K562 (cell line): ENCODE data around the gene PLK1. TPM values are rescaled to one million over a fixed set of nuclear protein-coding genes. Genes with fewer than 3 reads are reported as not detected.

Experiments used
- FIP1L1 ChIP-seq: fragments of 200-400 bp; formaldehyde crosslinking; IDR thresholded peaks from 2 replicates; pipeline ENCODE4 v1.6.1; 2018; ENCODE audit warnings: mild to moderate bottlenecking, low read depth, low read length; ENCODE audit not compliant: poor library complexity, severe bottlenecking
- MGA ChIP-seq: fragments of 450-650 bp; IDR thresholded peaks from 2 replicates; pipeline ENCODE4 v1.6.1; 2016; ENCODE audit warnings: mild to moderate bottlenecking, moderate library complexity
- STAT6 ChIP-seq: sonication (generic); formaldehyde crosslinking; IDR thresholded peaks from 2 replicates; pipeline ENCODE4 v1.8.1; 2023; ENCODE audit warnings: mild to moderate bottlenecking, missing genetic modification reagents
- ZNF121 ChIP-seq: sonication (generic); formaldehyde crosslinking; conservative IDR thresholded peaks from 2 replicates; pipeline ENCODE4 v1.8.0; 2022; ENCODE audit warnings: missing genetic modification reagents
- ZNF318 ChIP-seq, 2 experiments: fragments of 450-650 bp; IDR thresholded peaks; 2 replicates each; pipeline ENCODE4 v1.6.1; 2016; ENCODE audit warnings: mild to moderate bottlenecking in 2 of 2, borderline replicate concordance in 1 of 2, low read depth in 1 of 2, moderate library complexity in 1 of 2
- polyA plus RNA-seq, 8 experiments: library from polyadenylated mRNA; depleted of rRNA in 4 of 8; stranded (reverse) in 5 of 8; unstranded in 3 of 8; fragments of >200 nt; fragmentation: Nextera tagmentation in 2 of 8; fragmentation: Illumina TruSeq in 1 of 8; extraction: Ambion mirVana in 2 of 8; extraction: Trizol in 1 of 8; gene quantifications; 2 replicates each; pipeline versions ENCODE4 v1.2.1 to v1.2.3, GENCODE V29; 2011 to 2014; ENCODE audit warnings: inconsistent platforms in 1 of 8, missing spikeins in 1 of 8
- total RNA-seq, 7 experiments: library from RNA; depleted of rRNA in 6 of 7; stranded (reverse); fragments of >200 nt in 6 of 7; fragmentation: Illumina TruSeq in 2 of 7; extraction: Trizol in 2 of 7; gene quantifications; 2 replicates each; pipeline versions ENCODE4 v1.2.1 to v1.2.3, GENCODE V29; 2011 to 2021; ENCODE audit warnings: low replicate concordance in 1 of 7

PLK1 gene
- total and polyA plus RNA-seq, 9 of the 15 experiments (the other 6 are each of a cell fraction or from before 2014, with no cell fraction given) = 13.6 to 212 (median 45.5) TPM

- no peak for TF ChIP-seq FIP1L1
- no peak for TF ChIP-seq STAT6 (CRISPR knock-in tag)
- TF ChIP-seq ZNF318 (IDR thresholded peaks at IDR 0.05; ENCODE audit: borderline replicate concordance in 1 of 2, low read depth in 1 of 2) = no peak
- no peak for TF ChIP-seq ZNF121 (CRISPR knock-in tag)
- no peak for TF ChIP-seq MGA
Measured at GRCh38 chr16:23667355-23667659, 11.4 kb upstream of the PLK1 start (continued).
